Gastrocnemius medialis (tissue), 4 donors: ENCODE results near the gene ESR1.

Experiments
- POLR2A ChIP-seq, 2 donors: fragments of 450-650 bp; IDR thresholded peaks; one replicate each; pipeline ENCODE4 v1.6.1; 2017; ENCODE audit warnings: antibody characterized with exemption in 2 of 2, mild to moderate bottlenecking in 2 of 2, moderate library complexity in 2 of 2
- TF ChIP-seq, protein P1 (sequence below), 5 experiments: fragments of 450-650 bp in 3 of 5; fragments of 200-600 bp in 2 of 5; sonication (generic) in 2 of 5; IDR thresholded peaks in 4 of 5; conservative IDR thresholded peaks in 1 of 5; 1 replicate in 4 of 5; 2 replicates in 1 of 5; pipeline ENCODE4 v1.5.1; 2016 to 2019; ENCODE audit warnings: antibody characterized with exemption in 5 of 5, mild to moderate bottlenecking in 3 of 5, moderate library complexity in 3 of 5

GRCh38 chr6:152078804-152079203, 271.3 kb downstream of the ESR1 start:
- TF ChIP-seq, protein P1, sequence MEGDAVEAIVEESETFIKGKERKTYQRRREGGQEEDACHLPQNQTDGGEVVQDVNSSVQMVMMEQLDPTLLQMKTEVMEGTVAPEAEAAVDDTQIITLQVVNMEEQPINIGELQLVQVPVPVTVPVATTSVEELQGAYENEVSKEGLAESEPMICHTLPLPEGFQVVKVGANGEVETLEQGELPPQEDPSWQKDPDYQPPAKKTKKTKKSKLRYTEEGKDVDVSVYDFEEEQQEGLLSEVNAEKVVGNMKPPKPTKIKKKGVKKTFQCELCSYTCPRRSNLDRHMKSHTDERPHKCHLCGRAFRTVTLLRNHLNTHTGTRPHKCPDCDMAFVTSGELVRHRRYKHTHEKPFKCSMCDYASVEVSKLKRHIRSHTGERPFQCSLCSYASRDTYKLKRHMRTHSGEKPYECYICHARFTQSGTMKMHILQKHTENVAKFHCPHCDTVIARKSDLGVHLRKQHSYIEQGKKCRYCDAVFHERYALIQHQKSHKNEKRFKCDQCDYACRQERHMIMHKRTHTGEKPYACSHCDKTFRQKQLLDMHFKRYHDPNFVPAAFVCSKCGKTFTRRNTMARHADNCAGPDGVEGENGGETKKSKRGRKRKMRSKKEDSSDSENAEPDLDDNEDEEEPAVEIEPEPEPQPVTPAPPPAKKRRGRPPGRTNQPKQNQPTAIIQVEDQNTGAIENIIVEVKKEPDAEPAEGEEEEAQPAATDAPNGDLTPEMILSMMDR (IDR thresholded peaks at IDR 0.05 in 4 of 5, conservative IDR thresholded peaks at IDR 0.05 in 1 of 5): no peak
- no peak for TF ChIP-seq POLR2A (IDR thresholded peaks at IDR 0.05)
